Esophagus (tissue), 2 donors: ENCODE measurements around the gene CHST14. TPM values are rescaled to one million over a fixed set of nuclear protein-coding genes. Genes with fewer than 3 reads are reported as not detected.
A peak's percentile ranks its signal among the peaks of the same experiment; 100 is the strongest.

ENCODE experiments used
- H3K27ac ChIP-seq, 2 donors: one replicate each; pipeline ENCODE4 v1.5.1; 2013; ENCODE audit warnings: low read depth in 2 of 2, mild to moderate bottlenecking in 2 of 2, inconsistent platforms in 1 of 2, low read length in 1 of 2, moderate library complexity in 1 of 2
- H3K27me3 ChIP-seq, 2 donors: one replicate each; pipeline ENCODE4 v1.6.1; 2013; ENCODE audit warnings: low read length in 2 of 2, control low read depth in 1 of 2, mild to moderate bottlenecking in 1 of 2; ENCODE audit not compliant: insufficient read depth in 2 of 2, control insufficient read depth in 1 of 2
- H3K36me3 ChIP-seq, 2 donors: one replicate each; pipeline ENCODE4 v1.6.1; 2013; ENCODE audit warnings: low read length in 1 of 2; ENCODE audit not compliant: control insufficient read depth in 2 of 2, insufficient read depth in 2 of 2
- H3K4me1 ChIP-seq, 2 donors: one replicate each; pipeline ENCODE4 v1.6.1; 2013; ENCODE audit warnings: low read length in 1 of 2; ENCODE audit not compliant: control insufficient read depth in 2 of 2, insufficient read depth in 2 of 2
- H3K4me3 ChIP-seq, 2 donors: one replicate each; pipeline ENCODE4 v1.5.1; 2013; ENCODE audit warnings: low read length in 2 of 2, mild to moderate bottlenecking in 2 of 2, low read depth in 1 of 2, moderate library complexity in 1 of 2
- H3K9me3 ChIP-seq, 2 donors: one replicate each; pipeline ENCODE4 v1.6.1; 2013; ENCODE audit warnings: mild to moderate bottlenecking in 2 of 2, low read depth in 1 of 2, low read length in 1 of 2, moderate library complexity in 1 of 2; ENCODE audit not compliant: control insufficient read depth in 2 of 2, insufficient read depth in 1 of 2
- WGBS, 2 donors: extraction: QIAGEN DNeasy Blood & Tissue Kit; methylation state at CpG; one replicate each; pipeline ENCODE4 v1.1.7; 2013; 5-methylcytosine and 5-hydroxymethylcytosine counted together
- polyA plus RNA-seq, 2 donors: library from polyadenylated mRNA; stranded (reverse); fragments of 200-250 nt; gene quantifications; one replicate each; pipeline ENCODE4 v1.2.3, GENCODE V29; 2013
- donor health status: healthy with polysubstance abuse.
- donor health status: Bipolar disorder and iron deficiency.

Gene CHST14
- polyA plus RNA-seq, 2 donors = 4.3 to 4.4 TPM

GRCh38 chr15:40435023-40435709 lies 35.6 kb upstream of the CHST14 start:
- Histone ChIP-seq H3K27me3 (peaks cover 4 to 8% of the 10 kb centered on the region in 2 donors), H3K4me1 (peaks cover 2 to 11% of the 10 kb centered on the region in 2 donors), H3K27ac (no peak overlapping the region), H3K4me3 (no peak overlapping the region), H3K36me3 (no peaks in the 10 kb centered on the region), H3K9me3 (no peaks in the 10 kb centered on the region)
- 59 to 66% methylated on average over 20 of the region's 20 CpGs for WGBS, 2 donors

DNA sequence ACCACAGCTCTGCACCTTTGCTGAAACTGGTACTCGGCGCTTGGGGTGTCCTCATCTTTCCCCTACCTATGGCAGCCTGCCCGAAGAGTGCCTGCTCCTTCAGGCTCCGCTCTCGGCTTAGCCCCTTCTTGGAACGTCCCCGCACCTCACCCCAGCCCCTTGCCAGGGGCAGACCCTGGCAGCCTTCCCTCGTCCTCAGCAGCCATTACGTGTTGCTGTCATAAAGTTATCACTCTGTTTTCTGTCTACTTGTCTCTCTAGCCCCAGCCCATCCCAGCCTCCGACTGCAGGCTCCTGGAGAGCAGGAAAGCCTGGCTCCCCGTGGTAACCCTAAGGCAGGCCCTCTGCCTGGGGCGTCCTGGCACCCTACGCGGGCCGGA lies 35.1 kb upstream of the CHST14 start:
- H3K4me3 ChIP-seq = peak overlapping the region; percentile 4 to 12
- no peaks in the 10 kb centered on the region for H3K36me3 ChIP-seq
- H3K4me1 ChIP-seq = peaks cover 2 to 11% of the 10 kb centered on the region in 2 donors
- H3K27ac ChIP-seq = no peak overlapping the region
- peaks cover 4 to 8% of the 10 kb centered on the region in 2 donors for H3K27me3 ChIP-seq
- WGBS, 2 donors = 9 to 14% methylated on average over 13 to 15 of the region's 15 CpGs
- no peaks in the 10 kb centered on the region for H3K9me3 ChIP-seq

DNA sequence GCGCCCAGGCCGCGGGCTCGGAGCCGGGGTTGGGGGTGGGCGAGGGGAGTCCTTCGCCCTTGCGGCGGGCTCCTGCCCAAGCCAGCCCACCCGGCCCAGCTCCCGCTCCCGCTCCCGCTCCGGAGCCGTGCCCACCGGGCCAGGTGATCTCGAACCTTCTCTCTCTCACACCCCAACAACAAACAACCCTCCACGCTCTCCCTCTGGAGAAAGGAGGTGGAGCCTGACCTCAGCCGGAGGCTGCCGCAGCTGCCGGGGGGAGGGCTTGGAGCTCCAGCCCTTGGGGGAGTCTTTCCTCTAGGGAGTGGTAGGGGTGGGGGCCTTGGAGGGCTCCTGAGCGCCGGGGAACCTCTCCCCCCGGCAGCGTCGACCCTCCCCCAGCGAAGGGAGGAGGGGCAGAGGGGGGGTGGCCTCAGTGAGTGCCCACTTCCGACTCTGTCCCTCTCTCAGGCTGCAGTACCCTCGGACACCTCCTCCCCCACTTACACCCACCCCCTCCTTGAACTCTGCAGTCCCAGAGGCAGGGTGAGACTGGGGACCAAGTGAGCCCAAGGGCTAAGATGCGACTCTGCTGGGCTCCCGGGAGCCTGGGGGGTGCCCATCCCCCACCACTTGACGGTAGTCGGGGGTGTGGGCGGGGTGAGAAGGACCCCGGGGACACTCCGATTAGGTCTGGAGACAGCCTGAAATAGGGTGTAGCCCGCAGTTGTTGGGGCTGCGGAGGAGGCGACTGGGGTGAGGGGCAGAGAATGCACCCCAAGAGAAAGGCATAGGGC lies 34.5 kb upstream of the CHST14 start:
- Histone ChIP-seq H3K27me3 (peaks cover 4 to 8% of the 10 kb centered on the region in 2 donors), H3K4me1 (peaks cover 2 to 11% of the 10 kb centered on the region in 2 donors), H3K9me3 (no peaks in the 10 kb centered on the region), H3K27ac (no peak overlapping the region), H3K36me3 (no peaks in the 10 kb centered on the region), H3K4me3 (peak overlapping the region; percentile 4 to 12)
- 1% methylated on average over 34 to 38 of the region's 39 CpGs for WGBS, 2 donors

- peaks cover 1 to 11% of the 10 kb centered on the region in 2 donors for H3K4me1 ChIP-seq
- H3K9me3 ChIP-seq = no peaks in the 10 kb centered on the region
- peaks cover 4 to 8% of the 10 kb centered on the region in 2 donors for H3K27me3 ChIP-seq
- H3K36me3 ChIP-seq = no peaks in the 10 kb centered on the region
- H3K4me3 ChIP-seq = no peak overlapping the region
- H3K27ac ChIP-seq = no peak overlapping the region
- WGBS, 2 donors = 11 to 15% methylated on average over 17 of the region's 17 CpGs
Observed at GRCh38 chr15:40436892-40437751, 33.7 kb upstream of the CHST14 start.

DNA sequence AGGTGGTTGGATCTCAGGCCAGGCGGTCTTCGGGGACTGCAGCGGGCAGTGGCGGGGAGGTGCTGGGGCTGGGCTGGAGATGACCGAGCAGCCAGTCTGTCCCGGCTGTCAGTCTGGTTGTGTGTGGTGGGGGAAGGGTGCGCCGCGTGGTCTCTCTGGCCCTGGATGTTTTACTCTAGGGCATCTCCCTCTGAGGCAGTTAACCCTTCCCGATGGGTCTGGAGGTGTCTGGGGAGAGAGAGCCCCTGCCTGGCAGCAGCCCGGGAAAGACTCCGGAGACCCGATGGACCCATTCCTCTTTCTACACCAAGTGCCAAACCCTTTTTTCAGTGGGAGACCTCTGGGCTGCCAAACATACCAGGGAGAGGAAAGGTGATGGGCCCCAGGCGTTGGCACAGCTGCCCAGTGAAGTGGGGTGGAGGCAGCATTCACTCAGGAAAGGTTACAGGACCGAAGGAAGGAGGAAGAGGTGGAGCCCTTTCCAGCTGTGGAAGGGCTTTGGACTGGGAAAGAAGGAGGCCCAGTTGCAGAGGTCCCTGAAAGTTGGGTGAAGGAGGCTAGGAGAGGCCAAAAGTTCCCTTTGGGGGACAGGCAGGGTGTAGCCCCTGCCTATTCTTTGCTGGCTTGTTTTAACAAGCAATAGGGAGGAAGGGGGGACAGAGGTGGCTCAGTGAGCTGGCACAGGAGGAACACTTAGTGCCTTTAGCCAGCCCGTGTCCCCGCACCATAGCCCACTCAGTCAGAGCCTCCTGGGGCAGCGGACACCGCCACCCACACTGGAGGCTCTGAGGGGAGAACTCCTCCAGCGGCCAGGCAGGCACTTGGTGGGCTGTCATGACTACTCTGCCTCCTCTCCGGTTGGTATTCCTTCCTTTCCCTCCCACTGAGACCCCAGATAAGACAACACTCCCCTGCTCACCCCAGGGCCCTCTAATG lies 32.8 kb upstream of the CHST14 start:
- peaks cover 0 to 12% of the 10 kb centered on the region in 2 donors for H3K4me1 ChIP-seq
- WGBS, 2 donors = 49 to 56% methylated on average over 16 to 21 of the region's 21 CpGs
- no peak overlapping the region for H3K4me3 ChIP-seq
- H3K36me3 ChIP-seq = no peaks in the 10 kb centered on the region
- H3K27me3 ChIP-seq = peaks cover 4 to 8% of the 10 kb centered on the region in 2 donors
- no peaks in the 10 kb centered on the region for H3K9me3 ChIP-seq
- H3K27ac ChIP-seq = no peak overlapping the region

DNA sequence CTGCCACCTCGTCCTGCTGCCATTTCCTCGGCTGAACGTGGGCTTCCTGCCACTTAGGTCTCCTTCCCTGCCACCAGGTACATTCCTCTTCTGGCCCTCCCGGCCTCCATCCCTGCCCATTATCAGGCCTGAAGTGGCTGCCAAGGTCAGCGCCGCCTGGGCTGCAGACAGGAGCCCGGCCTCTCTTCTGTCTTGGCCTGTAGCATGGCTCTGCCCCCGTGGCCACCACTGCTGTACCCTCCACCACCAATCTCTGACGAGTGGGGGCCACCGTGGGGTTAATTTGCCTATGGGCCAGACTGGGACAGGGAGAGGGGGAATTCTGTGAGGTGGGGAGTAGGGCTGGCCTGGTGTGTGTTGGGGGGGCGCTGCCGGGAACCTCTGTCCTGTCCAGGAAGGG lies 32.1 kb upstream of the CHST14 start:
- Histone ChIP-seq H3K36me3 (no peaks in the 10 kb centered on the region), H3K9me3 (no peaks in the 10 kb centered on the region), H3K27me3 (peaks cover 4 to 8% of the 10 kb centered on the region in 2 donors), H3K27ac (no peak overlapping the region), H3K4me1 (peaks cover 0 to 13% of the 10 kb centered on the region in 2 donors), H3K4me3 (no peak overlapping the region)
- WGBS, 2 donors = 67 to 70% methylated on average over 12 of the region's 12 CpGs

DNA sequence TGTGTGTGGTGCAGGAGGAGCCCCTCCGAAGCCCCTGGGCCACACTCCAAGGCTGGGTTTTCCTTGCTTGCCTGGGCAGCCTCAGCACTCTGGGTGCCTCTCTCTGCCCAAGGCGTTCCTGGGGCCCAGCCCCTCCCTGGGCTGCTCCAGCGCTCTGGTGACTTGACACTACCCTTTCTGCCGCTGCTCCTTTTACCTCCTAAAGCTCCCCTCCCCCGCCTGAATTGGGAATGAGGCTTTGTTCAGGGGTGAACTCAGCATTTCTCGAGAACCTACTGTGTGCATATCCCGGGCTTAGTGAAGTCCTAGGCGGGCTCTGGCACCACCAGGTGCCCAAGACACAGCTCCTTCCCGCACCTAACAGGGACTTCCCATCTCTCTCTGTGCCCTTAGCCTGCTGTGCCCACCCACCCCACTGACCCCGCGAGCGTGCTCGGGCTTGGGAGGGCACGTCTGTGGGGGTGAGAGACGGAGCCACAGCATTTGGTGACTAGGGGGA lies 31.3 kb upstream of the CHST14 start:
- Histone ChIP-seq H3K27me3 (peaks cover 4 to 8% of the 10 kb centered on the region in 2 donors), H3K4me3 (peak overlapping the region; percentile 43 to 68), H3K27ac (no peak overlapping the region), H3K36me3 (no peaks in the 10 kb centered on the region), H3K4me1 (peaks cover 0 to 13% of the 10 kb centered on the region in 2 donors), H3K9me3 (no peaks in the 10 kb centered on the region)
- WGBS, 2 donors = 10 to 14% methylated on average over 15 of the region's 15 CpGs

DNA sequence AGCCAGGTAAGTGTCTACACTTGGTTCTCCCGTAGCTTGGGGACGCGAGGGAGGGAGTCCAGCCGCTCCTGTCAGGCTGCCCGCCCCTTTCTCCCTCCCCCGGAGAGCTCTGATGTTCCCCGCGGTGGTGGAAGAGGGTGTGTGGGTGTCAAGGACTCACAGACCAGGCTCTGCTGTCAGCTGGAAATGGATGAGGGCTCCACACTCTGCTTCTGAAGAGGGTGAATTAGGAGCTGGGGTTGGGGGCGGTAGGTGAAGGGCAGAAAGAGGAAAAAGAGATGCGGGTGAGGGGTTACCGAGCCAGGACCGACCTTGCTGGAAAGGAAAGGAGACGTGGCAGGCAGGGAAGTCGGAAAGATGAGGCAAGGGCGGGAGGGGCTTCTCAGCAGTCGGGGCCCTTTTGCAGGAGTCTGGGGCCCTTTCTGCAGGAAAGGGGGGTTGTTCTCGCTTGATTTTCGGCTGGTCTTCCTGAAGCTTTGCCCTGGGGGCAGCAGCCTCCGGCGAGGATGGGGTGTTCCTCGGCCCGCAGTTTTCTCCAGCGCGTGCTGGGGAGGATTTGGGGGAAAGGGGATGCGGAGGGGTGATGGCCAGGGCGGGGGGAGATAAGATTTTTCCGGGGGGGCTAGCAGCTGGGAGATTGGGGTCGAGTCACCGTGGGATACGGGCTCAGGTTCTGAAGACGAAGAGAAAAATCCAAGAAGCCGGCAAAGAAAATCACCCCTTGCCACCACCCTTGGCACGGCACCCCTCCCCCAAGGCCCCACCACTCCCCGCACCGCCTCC lies 30.6 kb upstream of the CHST14 start:
- no peak overlapping the region for H3K27ac ChIP-seq
- peaks cover 4 to 8% of the 10 kb centered on the region in 2 donors for H3K27me3 ChIP-seq
- no peaks in the 10 kb centered on the region for H3K9me3 ChIP-seq
- no peaks in the 10 kb centered on the region for H3K36me3 ChIP-seq
- WGBS, 2 donors = 0 to 1% methylated on average over 34 to 35 of the region's 35 CpGs
- H3K4me3 ChIP-seq = peak overlapping the region; percentile 43 to 68
- H3K4me1 ChIP-seq = peaks cover 0 to 13% of the 10 kb centered on the region in 2 donors
